ENCODE measurements around the gene RABGAP1L. TPM values are rescaled to one million over a fixed set of nuclear protein-coding genes. Genes with fewer than 3 reads are reported as not detected.

RABGAP1L gene
- total RNA-seq, 2 donors from 2014 or later: 37.9 to 59.8 TPM

- no peak for ATAC-seq (ENCODE audit: insufficient number of reproducible peaks, low FRiP score, low read depth)
- no peak for TF ChIP-seq CTCF (IDR thresholded peaks at IDR 0.05)
- peak overlapping the region in 1 of 2 donors; percentile 56 for H3K27ac ChIP-seq
- H3K9me3 ChIP-seq: no peaks in the 10 kb centered on the region
- no peak for DNase-seq (ENCODE audit: low spot score)
- no peaks in the 10 kb centered on the region for H3K27me3 ChIP-seq (replicated peaks; ENCODE audit: insufficient read depth)
- no peaks in the 10 kb centered on the region for H3K36me3 ChIP-seq
- peaks cover 30 to 57% of the 10 kb centered on the region in 2 donors for H3K4me1 ChIP-seq (ENCODE audit: control insufficient read depth in 1 of 2, low read depth in 2 of 2)
- no peak overlapping the region for H3K4me3 ChIP-seq
Measured at GRCh38 chr1:174963529-174964125, 804.3 kb downstream of the RABGAP1L start.

- H3K27me3 ChIP-seq (replicated peaks; ENCODE audit: insufficient read depth): no peaks in the 10 kb centered on the region
- peaks cover 35 to 60% of the 10 kb centered on the region in 2 donors for H3K4me1 ChIP-seq (ENCODE audit: control insufficient read depth in 1 of 2, low read depth in 2 of 2)
- DNase-seq (ENCODE audit: low spot score) (no peak), ATAC-seq (ENCODE audit: insufficient number of reproducible peaks, low FRiP score, low read depth) (no peak)
- H3K36me3 ChIP-seq: no peaks in the 10 kb centered on the region
- no peaks in the 10 kb centered on the region for H3K9me3 ChIP-seq
- H3K4me3 ChIP-seq: no peak overlapping the region
- no peak for TF ChIP-seq CTCF (IDR thresholded peaks at IDR 0.05)
- H3K27ac ChIP-seq: peak overlapping the region; percentile 20 to 56
Measured at GRCh38 chr1:174964261-174964971, 805.1 kb downstream of the RABGAP1L start.

GRCh38 chr1:174964972-174965361, 805.6 kb downstream of the RABGAP1L start:
- TF ChIP-seq CTCF (IDR thresholded peaks at IDR 0.05): no peak
- H3K36me3 ChIP-seq: no peaks in the 10 kb centered on the region
- H3K27me3 ChIP-seq (replicated peaks; ENCODE audit: insufficient read depth): no peaks in the 10 kb centered on the region
- H3K27ac ChIP-seq: peak overlapping the region; percentile 20 to 56
- H3K4me3 ChIP-seq: no peak overlapping the region
- H3K9me3 ChIP-seq: no peaks in the 10 kb centered on the region
- H3K4me1 ChIP-seq (ENCODE audit: control insufficient read depth in 1 of 2, low read depth in 2 of 2): peaks cover 35 to 60% of the 10 kb centered on the region in 2 donors
- DNase-seq (ENCODE audit: low spot score) (no peak), ATAC-seq (ENCODE audit: insufficient number of reproducible peaks, low FRiP score, low read depth) (no peak)

GRCh38 chr1:174965362-174966007, 806.2 kb downstream of the RABGAP1L start:
- H3K9me3 ChIP-seq: no peaks in the 10 kb centered on the region
- peak overlapping the region; percentile 20 to 56 for H3K27ac ChIP-seq
- ATAC-seq (ENCODE audit: insufficient number of reproducible peaks, low FRiP score, low read depth) (no peak), DNase-seq (ENCODE audit: low spot score) (no peak)
- H3K36me3 ChIP-seq: no peaks in the 10 kb centered on the region
- TF ChIP-seq CTCF (IDR thresholded peaks at IDR 0.05): no peak
- H3K4me3 ChIP-seq: peak overlapping the region; percentile 2
- peaks cover 35 to 60% of the 10 kb centered on the region in 2 donors for H3K4me1 ChIP-seq (ENCODE audit: control insufficient read depth in 1 of 2, low read depth in 2 of 2)
- H3K27me3 ChIP-seq (replicated peaks; ENCODE audit: insufficient read depth): no peaks in the 10 kb centered on the region

- Histone ChIP-seq H3K27ac (peak overlapping the region; percentile 45 to 56), H3K9me3 (no peaks in the 10 kb centered on the region), H3K27me3 (replicated peaks; ENCODE audit: insufficient read depth) (no peaks in the 10 kb centered on the region), H3K4me3 (peak overlapping the region; percentile 2), H3K36me3 (no peaks in the 10 kb centered on the region), H3K4me1 (ENCODE audit: control insufficient read depth in 1 of 2, low read depth in 2 of 2) (peaks cover 35 to 60% of the 10 kb centered on the region in 2 donors)
- DNase-seq (ENCODE audit: low spot score) (no peak), ATAC-seq (ENCODE audit: insufficient number of reproducible peaks, low FRiP score, low read depth) (no peak)
- TF ChIP-seq CTCF (IDR thresholded peaks at IDR 0.05): no peak
Measured at GRCh38 chr1:174966008-174966572, 806.8 kb downstream of the RABGAP1L start.

Measured in thoracic aorta (tissue), 2 donors.